ENCODE results near the gene AMOTL2. TPM values are rescaled to one million over a fixed set of nuclear protein-coding genes. Genes with fewer than 3 reads are reported as not detected.
A peak's percentile ranks its signal among the peaks of the same experiment; 100 is the strongest.

The AMOTL2 gene
- total and polyA plus RNA-seq, 2 donors: 3.6 to 7.3 TPM

DNA sequence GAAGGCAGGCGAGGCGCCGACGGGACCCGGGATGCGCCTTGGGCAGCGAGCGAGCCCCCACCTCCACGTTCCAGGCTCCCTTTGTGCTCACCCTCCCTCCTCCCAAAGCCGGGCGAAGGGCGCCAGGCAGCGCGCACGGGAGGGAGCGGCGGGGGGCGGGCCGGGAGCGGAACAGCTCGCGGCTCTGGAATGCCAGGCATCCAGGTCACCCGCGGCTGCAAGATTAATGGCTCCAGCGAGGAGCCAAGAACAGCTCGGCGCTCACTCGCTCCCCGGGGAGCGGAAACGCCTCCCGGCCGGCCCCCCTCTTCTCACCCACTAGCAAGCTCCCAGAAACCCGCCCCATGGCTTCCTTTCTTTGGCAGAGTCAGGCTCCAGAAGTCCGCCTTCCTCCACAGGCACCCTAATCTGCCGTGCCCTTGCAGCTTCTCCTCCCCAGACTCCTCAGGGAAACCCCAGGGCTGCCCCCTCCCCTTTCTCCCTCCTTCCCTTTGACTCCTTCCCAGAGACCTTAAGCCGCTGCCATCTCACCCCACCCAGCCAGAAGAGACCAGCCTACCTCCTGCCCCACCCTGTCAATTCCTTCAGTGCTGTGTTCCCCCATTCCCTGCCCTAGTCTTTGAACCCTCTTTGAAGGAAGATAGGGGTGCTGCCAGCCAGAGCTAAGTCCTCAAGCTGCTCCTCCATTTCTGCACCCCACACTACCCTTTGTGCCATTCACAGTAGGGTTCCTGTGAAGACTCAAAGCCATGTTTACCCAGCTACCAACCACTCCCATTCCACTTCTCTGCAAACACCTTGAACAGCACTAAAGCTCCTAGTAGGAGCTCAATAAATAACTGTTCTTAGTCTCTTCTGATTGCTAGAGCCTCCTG lies 9.9 kb downstream of the AMOTL2 start:
- Histone ChIP-seq H3K27ac (ENCODE audit: low read depth in 1 of 2, low read length in 1 of 2) (peak overlapping the region; percentile 21 to 33), H3K9me3 (ENCODE audit: control insufficient read depth in 2 of 2, insufficient read depth in 1 of 2, low read length in 1 of 2) (no peaks in the 10 kb centered on the region), H3K27me3 (ENCODE audit: control insufficient read depth in 2 of 2, insufficient read depth in 1 of 2, low read length in 1 of 2) (no peaks in the 10 kb centered on the region), H3K4me1 (ENCODE audit: control insufficient read depth in 2 of 2, insufficient read depth in 2 of 2, low read length in 2 of 2) (peaks cover 11 to 21% of the 10 kb centered on the region in 2 donors), H3K36me3 (ENCODE audit: control insufficient read depth in 2 of 2, insufficient read depth in 2 of 2, low read length in 1 of 2) (no peaks in the 10 kb centered on the region), H3K4me3 (ENCODE audit: low read length in 2 of 2) (peak overlapping the region; percentile 29 to 50)
- peak in 6 of 9 donors; percentile 17 to 68 (median 40) for DNase-seq (ENCODE audit: low read depth in 6 of 9, low spot score in 9 of 9)
- under 1% methylated on average over 37 of the region's 37 CpGs for WGBS

DNA sequence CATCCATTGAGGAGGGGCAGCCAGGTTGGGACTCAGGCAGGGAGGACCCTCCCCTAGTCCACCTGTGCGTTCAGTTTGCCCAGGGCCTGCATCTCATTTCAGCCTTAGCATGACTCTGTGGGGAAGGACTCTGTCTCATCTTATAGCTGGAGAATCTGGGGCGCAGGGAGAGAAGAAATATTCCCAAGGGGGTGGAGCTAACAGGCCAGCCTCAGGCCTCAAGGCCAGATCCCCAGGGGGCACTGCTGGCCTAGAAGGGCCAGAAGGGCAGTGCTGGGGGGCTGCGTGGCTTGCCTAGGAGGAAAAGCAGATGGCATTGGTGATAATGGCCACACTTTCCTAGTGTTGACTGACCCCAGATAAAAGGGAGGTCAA lies 10.9 kb downstream of the AMOTL2 start:
- H3K36me3 ChIP-seq (ENCODE audit: control insufficient read depth in 2 of 2, insufficient read depth in 2 of 2, low read length in 1 of 2): no peaks in the 10 kb centered on the region
- H3K27ac ChIP-seq (ENCODE audit: low read depth in 1 of 2, low read length in 1 of 2): no peak overlapping the region
- no peaks in the 10 kb centered on the region for H3K27me3 ChIP-seq (ENCODE audit: control insufficient read depth in 2 of 2, insufficient read depth in 1 of 2, low read length in 1 of 2)
- no peak overlapping the region for H3K4me3 ChIP-seq (ENCODE audit: low read length in 2 of 2)
- H3K9me3 ChIP-seq (ENCODE audit: control insufficient read depth in 2 of 2, insufficient read depth in 1 of 2, low read length in 1 of 2): no peaks in the 10 kb centered on the region
- 98% methylated on average over 3 of the region's 3 CpGs for WGBS
- peaks cover 11 to 23% of the 10 kb centered on the region in 2 donors for H3K4me1 ChIP-seq (ENCODE audit: control insufficient read depth in 2 of 2, insufficient read depth in 2 of 2, low read length in 2 of 2)
- no peak for DNase-seq (ENCODE audit: low read depth in 6 of 9, low spot score in 9 of 9)

DNA sequence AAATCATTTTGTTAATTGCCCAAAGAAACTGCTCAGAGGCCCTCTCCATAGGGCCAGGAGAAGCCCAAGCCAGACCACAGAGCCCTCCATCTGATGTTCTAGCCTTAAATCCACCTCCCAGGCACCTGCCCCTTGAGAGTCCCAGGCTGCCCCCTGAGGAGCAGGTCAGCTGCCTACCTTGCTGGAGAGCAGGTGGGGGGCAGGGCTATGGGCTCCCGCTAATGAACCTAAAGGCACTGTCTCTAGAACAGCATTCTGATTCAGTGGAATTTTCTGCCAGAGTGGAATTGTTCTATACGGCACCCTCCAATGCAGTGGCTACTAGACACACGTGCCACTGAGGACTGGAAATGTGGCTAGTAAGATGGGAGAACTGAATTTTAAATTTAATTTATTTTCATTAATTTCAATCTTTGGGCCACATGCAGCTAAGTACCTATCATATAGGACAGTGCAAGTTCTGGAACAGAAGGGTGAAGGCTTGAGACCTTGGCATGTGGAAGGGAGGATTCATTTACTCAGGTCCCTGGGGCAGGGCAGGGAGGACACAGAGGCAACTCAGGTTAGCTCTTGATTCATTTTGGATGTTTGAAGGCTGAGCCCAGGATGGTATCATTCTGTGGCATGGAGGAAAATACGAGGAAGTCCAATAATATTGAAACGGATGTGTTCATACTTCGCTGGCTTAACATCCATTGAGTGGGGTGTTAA lies 11.4 kb downstream of the AMOTL2 start:
- Histone ChIP-seq H3K4me3 (ENCODE audit: low read length in 2 of 2) (no peak overlapping the region), H3K27me3 (ENCODE audit: control insufficient read depth in 2 of 2, insufficient read depth in 1 of 2, low read length in 1 of 2) (no peaks in the 10 kb centered on the region), H3K27ac (ENCODE audit: low read depth in 1 of 2, low read length in 1 of 2) (no peak overlapping the region), H3K36me3 (ENCODE audit: control insufficient read depth in 2 of 2, insufficient read depth in 2 of 2, low read length in 1 of 2) (no peaks in the 10 kb centered on the region), H3K9me3 (ENCODE audit: control insufficient read depth in 2 of 2, insufficient read depth in 1 of 2, low read length in 1 of 2) (no peaks in the 10 kb centered on the region), H3K4me1 (ENCODE audit: control insufficient read depth in 2 of 2, insufficient read depth in 2 of 2, low read length in 2 of 2) (peaks cover 11 to 29% of the 10 kb centered on the region in 2 donors)
- 96% methylated on average over 6 of the region's 6 CpGs for WGBS
- DNase-seq (ENCODE audit: low read depth in 6 of 9, low spot score in 9 of 9): no peak

DNA sequence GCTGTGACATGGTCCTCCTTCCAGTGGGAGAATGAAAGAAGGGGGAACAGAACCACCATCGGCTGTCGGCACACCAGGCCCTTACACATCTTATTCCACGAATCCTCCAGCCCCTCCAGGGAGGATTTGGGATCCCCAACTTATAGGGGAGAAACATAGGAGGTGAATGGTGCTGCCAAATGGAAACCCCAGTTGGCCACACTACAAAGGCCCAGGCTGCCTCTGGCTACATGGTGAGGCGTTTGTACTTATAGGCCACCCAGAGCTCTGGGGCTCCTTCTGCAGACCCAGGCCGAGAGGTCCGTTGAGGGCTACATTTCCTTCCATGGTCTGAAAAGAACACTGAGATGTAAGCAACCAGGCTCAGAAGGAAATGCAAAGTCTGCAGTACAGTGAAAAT lies 12.0 kb downstream of the AMOTL2 start:
- Histone ChIP-seq H3K27ac (ENCODE audit: low read depth in 1 of 2, low read length in 1 of 2) (no peak overlapping the region), H3K36me3 (ENCODE audit: control insufficient read depth in 2 of 2, insufficient read depth in 2 of 2, low read length in 1 of 2) (no peaks in the 10 kb centered on the region), H3K4me1 (ENCODE audit: control insufficient read depth in 2 of 2, insufficient read depth in 2 of 2, low read length in 2 of 2) (peaks cover 11 to 32% of the 10 kb centered on the region in 2 donors), H3K9me3 (ENCODE audit: control insufficient read depth in 2 of 2, insufficient read depth in 1 of 2, low read length in 1 of 2) (no peaks in the 10 kb centered on the region), H3K27me3 (ENCODE audit: control insufficient read depth in 2 of 2, insufficient read depth in 1 of 2, low read length in 1 of 2) (no peaks in the 10 kb centered on the region), H3K4me3 (ENCODE audit: low read length in 2 of 2) (no peak overlapping the region)
- 97% methylated on average over 6 of the region's 6 CpGs for WGBS
- no peak for DNase-seq (ENCODE audit: low read depth in 6 of 9, low spot score in 9 of 9)

DNA sequence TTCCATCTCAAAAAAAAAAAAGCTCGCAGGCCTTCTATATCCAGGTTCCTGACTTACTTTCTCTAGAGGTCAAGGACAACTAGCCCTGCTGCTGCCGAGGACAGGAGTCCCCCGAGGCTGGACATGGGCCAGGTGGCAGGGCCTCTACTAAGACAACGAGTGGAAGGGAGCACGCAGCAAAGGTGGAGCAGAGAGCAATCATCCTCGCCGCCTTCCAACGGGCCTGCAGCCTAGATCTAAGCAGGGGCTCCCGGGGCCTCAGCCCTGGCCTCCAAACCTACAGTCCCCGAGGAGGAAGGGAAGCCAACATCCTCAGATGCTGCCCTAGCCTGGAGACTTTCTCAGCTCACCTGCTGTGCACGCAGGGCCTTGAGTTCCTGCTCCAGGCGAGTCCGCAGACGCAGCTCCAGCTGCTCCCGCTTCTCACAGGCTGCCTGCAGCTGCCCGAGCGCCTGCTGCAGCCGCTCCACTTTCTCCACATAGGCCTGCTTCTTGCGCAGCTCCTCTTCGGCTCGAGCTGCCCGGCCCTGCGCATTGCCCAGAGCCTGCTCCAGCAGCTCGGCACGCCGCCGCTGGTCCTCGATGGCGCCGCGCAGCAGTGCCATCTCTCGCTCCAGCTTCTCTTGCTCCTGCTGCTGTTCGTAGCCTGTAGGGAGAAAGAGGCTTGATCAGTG lies 12.9 kb downstream of the AMOTL2 start:
- H3K4me3 ChIP-seq (ENCODE audit: low read length in 2 of 2): no peak overlapping the region
- DNase-seq (ENCODE audit: low read depth in 6 of 9, low spot score in 9 of 9): no peak
- no peaks in the 10 kb centered on the region for H3K27me3 ChIP-seq (ENCODE audit: control insufficient read depth in 2 of 2, insufficient read depth in 1 of 2, low read length in 1 of 2)
- peaks cover 11 to 32% of the 10 kb centered on the region in 2 donors for H3K4me1 ChIP-seq (ENCODE audit: control insufficient read depth in 2 of 2, insufficient read depth in 2 of 2, low read length in 2 of 2)
- H3K27ac ChIP-seq (ENCODE audit: low read depth in 1 of 2, low read length in 1 of 2): no peak overlapping the region
- 98% methylated on average over 33 of the region's 33 CpGs for WGBS
- no peaks in the 10 kb centered on the region for H3K9me3 ChIP-seq (ENCODE audit: control insufficient read depth in 2 of 2, insufficient read depth in 1 of 2, low read length in 1 of 2)
- no peaks in the 10 kb centered on the region for H3K36me3 ChIP-seq (ENCODE audit: control insufficient read depth in 2 of 2, insufficient read depth in 2 of 2, low read length in 1 of 2)

DNA sequence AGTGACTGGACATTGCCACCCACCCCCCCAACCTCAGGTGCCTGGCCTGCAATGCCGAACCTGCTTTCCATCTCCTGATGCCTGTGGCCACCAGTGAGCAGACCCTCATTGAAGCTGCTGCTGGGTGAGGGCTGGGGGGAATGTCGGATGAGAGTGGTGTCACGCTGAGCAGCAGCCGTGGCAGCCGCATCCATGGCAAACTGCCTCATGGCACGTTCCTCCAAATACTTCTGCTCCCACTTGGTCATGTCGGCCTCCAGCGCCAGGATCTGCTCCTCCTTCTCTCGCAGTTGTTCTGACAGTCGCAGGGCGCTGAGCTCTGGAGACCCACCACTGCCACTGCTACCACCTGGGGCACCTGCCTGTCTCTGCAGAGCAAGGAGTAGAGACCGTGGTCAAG lies 14.2 kb downstream of the AMOTL2 start:
- Histone ChIP-seq H3K36me3 (ENCODE audit: control insufficient read depth in 2 of 2, insufficient read depth in 2 of 2, low read length in 1 of 2) (no peaks in the 10 kb centered on the region), H3K4me1 (ENCODE audit: control insufficient read depth in 2 of 2, insufficient read depth in 2 of 2, low read length in 2 of 2) (peaks cover 10 to 27% of the 10 kb centered on the region in 2 donors), H3K4me3 (ENCODE audit: low read length in 2 of 2) (no peak overlapping the region), H3K27ac (ENCODE audit: low read depth in 1 of 2, low read length in 1 of 2) (no peak overlapping the region), H3K9me3 (ENCODE audit: control insufficient read depth in 2 of 2, insufficient read depth in 1 of 2, low read length in 1 of 2) (no peaks in the 10 kb centered on the region), H3K27me3 (ENCODE audit: control insufficient read depth in 2 of 2, insufficient read depth in 1 of 2, low read length in 1 of 2) (no peaks in the 10 kb centered on the region)
- no peak for DNase-seq (ENCODE audit: low read depth in 6 of 9, low spot score in 9 of 9)
- 97% methylated on average over 12 of the region's 12 CpGs for WGBS

DNA sequence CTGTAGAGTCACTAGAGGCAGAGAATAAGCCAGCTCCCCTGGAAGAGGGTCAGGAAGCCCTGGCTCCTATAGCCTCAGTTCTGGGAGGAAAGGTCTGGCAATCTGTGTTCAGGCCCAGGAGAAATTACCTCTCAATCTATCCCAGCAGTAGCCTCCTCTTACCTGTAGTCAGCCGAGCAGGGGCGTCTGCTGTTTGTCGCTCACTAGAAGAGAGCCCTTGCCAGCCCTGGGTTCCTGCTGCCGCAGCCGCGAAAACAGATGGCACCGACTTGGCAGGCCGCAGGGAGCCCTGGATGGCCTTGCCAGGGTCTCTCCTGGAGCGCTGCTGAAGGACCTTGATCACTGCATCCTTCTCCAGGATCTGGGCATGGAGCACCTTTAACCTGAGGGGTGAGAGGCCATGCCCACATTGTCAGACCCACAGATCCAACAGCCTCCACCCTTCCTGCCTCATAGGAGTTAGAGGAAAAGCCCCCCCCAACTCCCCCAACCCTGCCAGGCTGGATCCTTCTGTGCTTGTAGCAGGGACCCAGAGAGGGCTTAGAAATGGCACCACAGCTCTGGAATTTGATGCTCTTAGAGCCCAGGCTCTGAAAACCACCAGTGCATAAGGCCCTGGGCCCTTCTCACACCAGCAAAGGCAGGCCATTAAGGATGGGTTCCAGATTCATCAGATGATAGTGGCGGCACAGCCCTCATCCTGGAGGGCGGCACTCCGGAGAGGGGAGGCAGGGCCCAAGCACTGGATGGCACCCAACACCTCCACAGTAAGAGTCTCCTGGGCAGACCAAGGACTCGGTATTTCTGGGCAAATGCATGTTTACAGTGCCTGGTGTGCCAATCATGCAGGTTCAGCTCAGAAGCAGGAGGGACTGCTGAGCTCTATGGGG lies 14.9 kb downstream of the AMOTL2 start:
- Histone ChIP-seq H3K27me3 (ENCODE audit: control insufficient read depth in 2 of 2, insufficient read depth in 1 of 2, low read length in 1 of 2) (no peaks in the 10 kb centered on the region), H3K4me3 (ENCODE audit: low read length in 2 of 2) (no peak overlapping the region), H3K36me3 (ENCODE audit: control insufficient read depth in 2 of 2, insufficient read depth in 2 of 2, low read length in 1 of 2) (no peaks in the 10 kb centered on the region), H3K4me1 (ENCODE audit: control insufficient read depth in 2 of 2, insufficient read depth in 2 of 2, low read length in 2 of 2) (peaks cover 3 to 21% of the 10 kb centered on the region in 2 donors), H3K27ac (ENCODE audit: low read depth in 1 of 2, low read length in 1 of 2) (no peak overlapping the region), H3K9me3 (ENCODE audit: control insufficient read depth in 2 of 2, insufficient read depth in 1 of 2, low read length in 1 of 2) (no peaks in the 10 kb centered on the region)
- 97% methylated on average over 13 of the region's 13 CpGs for WGBS
- no peak for DNase-seq (ENCODE audit: low read depth in 6 of 9, low spot score in 9 of 9)

DNA sequence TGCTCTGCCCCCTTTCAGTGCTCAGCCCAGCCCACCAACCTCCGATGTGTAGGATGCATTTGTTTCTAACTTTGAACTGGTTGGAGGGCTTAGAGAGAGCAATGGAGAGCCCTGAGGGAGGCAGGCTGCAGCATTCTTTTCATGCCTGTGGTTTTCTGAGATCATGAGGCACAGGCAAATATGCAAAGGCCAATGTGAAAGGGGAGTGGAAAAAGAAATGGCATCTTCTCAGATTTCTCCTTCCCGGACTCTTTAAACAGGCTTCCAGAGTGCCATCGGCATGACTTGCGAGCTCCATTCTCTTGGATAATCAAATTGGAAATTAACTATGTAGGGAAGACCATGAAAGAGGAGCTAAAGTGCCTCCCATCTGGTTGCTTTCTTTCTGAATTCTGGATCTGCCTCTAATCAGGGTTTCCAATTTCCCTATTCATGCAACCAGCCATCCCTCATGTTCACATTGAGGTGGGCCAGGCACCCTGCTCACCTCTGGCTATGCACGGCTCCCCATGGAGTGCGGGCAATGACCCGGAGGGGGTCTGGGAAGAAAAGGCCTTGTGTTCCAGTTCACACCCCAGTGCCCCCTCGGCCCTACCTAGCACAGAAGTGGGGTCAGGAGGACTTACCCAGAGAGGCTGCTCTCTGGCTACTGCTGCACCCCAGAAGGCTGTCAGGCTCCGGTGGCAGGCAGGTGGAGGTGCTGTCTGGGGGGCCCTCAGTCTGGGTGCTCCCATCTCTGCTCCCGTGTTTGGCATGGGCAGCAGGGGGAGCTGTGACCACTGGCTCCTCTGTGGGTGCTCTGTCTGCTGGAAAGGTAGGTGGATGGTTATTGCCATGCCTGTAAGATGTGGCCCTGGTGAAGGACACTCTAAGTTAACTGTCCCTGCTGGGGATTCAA lies 16.1 kb downstream of the AMOTL2 start:
- 83% methylated on average over 10 of the region's 10 CpGs for WGBS

More for the DNA sequence above, 16.1 kb downstream of the AMOTL2 start:
- peaks cover 0 to 11% of the 10 kb centered on the region in 2 donors for H3K4me1 ChIP-seq (ENCODE audit: control insufficient read depth in 2 of 2, insufficient read depth in 2 of 2, low read length in 2 of 2)
- no peaks in the 10 kb centered on the region for H3K27me3 ChIP-seq (ENCODE audit: control insufficient read depth in 2 of 2, insufficient read depth in 1 of 2, low read length in 1 of 2)
- no peak overlapping the region for H3K27ac ChIP-seq (ENCODE audit: low read depth in 1 of 2, low read length in 1 of 2)
- H3K9me3 ChIP-seq (ENCODE audit: control insufficient read depth in 2 of 2, insufficient read depth in 1 of 2, low read length in 1 of 2): no peaks in the 10 kb centered on the region
- H3K36me3 ChIP-seq (ENCODE audit: control insufficient read depth in 2 of 2, insufficient read depth in 2 of 2, low read length in 1 of 2): no peaks in the 10 kb centered on the region
- H3K4me3 ChIP-seq (ENCODE audit: low read length in 2 of 2): no peak overlapping the region
- peak in 1 of 9 donors; percentile 28 for DNase-seq (ENCODE audit: low read depth in 6 of 9, low spot score in 9 of 9)

Measured in thymus (tissue), 11 donors.